NCI-H2171 treated with DMSO at 0.1 percent for 48 hours (cell line): Measurements from ENCODE around the gene TRIM7.

Experiments
- DNase-seq: peaks from one replicate; lab custom pipeline; 2025; lab: John Stamatoyannopoulos, UW

Gene TRIM7

GRCh38 chr5:181171782-181172181, 33.2 kb downstream of the TRIM7 start:
- no peak for DNase-seq

GRCh38 chr5:181170996-181171395, 34.0 kb downstream of the TRIM7 start:
- DNase-seq: no peak

GRCh38 chr5:181170237-181170825, 34.7 kb downstream of the TRIM7 start:
- DNase-seq: no peak

GRCh38 chr5:181169459-181170236, 35.3 kb downstream of the TRIM7 start:
- DNase-seq: peak; percentile 1

GRCh38 chr5:181168595-181169118, 36.3 kb downstream of the TRIM7 start:
- no peak for DNase-seq

- peak; percentile 2 for DNase-seq
These were observed 37.0 kb downstream of the TRIM7 start for GRCh38 chr5:181167814-181168488.

GRCh38 chr5:181166812-181167733, 37.9 kb downstream of the TRIM7 start:
- no peak for DNase-seq

- DNase-seq: no peak
These were observed 40.7 kb downstream of the TRIM7 start for GRCh38 chr5:181164076-181164952.

- no peak for DNase-seq
These were observed 41.4 kb downstream of the TRIM7 start for GRCh38 chr5:181163487-181164075.

GRCh38 chr5:181161534-181162175, 43.3 kb downstream of the TRIM7 start:
- no peak for DNase-seq

GRCh38 chr5:181160755-181161533, 44.1 kb downstream of the TRIM7 start:
- peak; percentile 29 for DNase-seq

GRCh38 chr5:181160152-181160754, 44.7 kb downstream of the TRIM7 start:
- DNase-seq: peak; percentile 15

- DNase-seq: peak; percentile 59
These were observed 45.5 kb downstream of the TRIM7 start for GRCh38 chr5:181159286-181160151.

- no peak for DNase-seq
These were observed 46.1 kb downstream of the TRIM7 start for GRCh38 chr5:181158869-181159268.

GRCh38 chr5:181156758-181157157, 48.2 kb downstream of the TRIM7 start:
- no peak for DNase-seq

GRCh38 chr5:181153814-181154213, 51.2 kb downstream of the TRIM7 start:
- no peak for DNase-seq

- no peak for DNase-seq
These were observed 52.6 kb downstream of the TRIM7 start for GRCh38 chr5:181152406-181152805.

GRCh38 chr5:181151146-181151545, 53.9 kb downstream of the TRIM7 start:
- DNase-seq: no peak
